HEK293 (cell line): ENCODE measurements around the gene PPP2R2B.

Experiments
- CTCF ChIA-PET: fragments of 350-600 bp; formaldehyde crosslinking; extraction: SDS; loops from one replicate; lab custom pipeline; 2021; ENCODE audit warnings: antibody characterized with exemption; lab: Yijun Ruan, JAX
- POLR2A ChIA-PET: fragments of 300-600 bp; formaldehyde crosslinking; extraction: SDS; loops from one replicate; lab custom pipeline; 2020; ENCODE audit warnings: antibody characterized with exemption, inconsistent platforms; lab: Yijun Ruan, JAX
- H3K27ac ChIP-seq: fragments of 200-500 bp; sonication (Bioruptor generic); 2 replicates; pipeline ENCODE4 v1.5.1; 2014; ENCODE audit warnings: low read depth, low read length, control low read depth, inconsistent platforms; ENCODE audit errors: extremely low read depth
- H3K36me3 ChIP-seq, 2 experiments: fragments of 200-500 bp in 1 of 2; sonication (Bioruptor generic) in 1 of 2; 1 replicate in 1 of 2; 2 replicates in 1 of 2; pipeline ENCODE4 v1.5.1; 2014 to 2017; ENCODE audit warnings: inconsistent platforms in 2 of 2, low read length in 2 of 2; ENCODE audit not compliant: control insufficient read depth in 2 of 2, insufficient read depth in 1 of 2
- H3K4me1 ChIP-seq: fragments of 200-500 bp; sonication (Bioruptor generic); 2 replicates; pipeline ENCODE4 v1.5.1; 2014; ENCODE audit warnings: mild to moderate bottlenecking, low read length, inconsistent platforms; ENCODE audit not compliant: control insufficient read depth, insufficient read depth
- H3K4me3 ChIP-seq: 2 replicates; pipeline ENCODE4 v1.5.1; 2011; ENCODE audit warnings: low read depth, mild to moderate bottlenecking, control low read depth, low read length, moderate library complexity
- H3K9me3 ChIP-seq: fragments of 200-500 bp; sonication (Bioruptor generic); 2 replicates; pipeline ENCODE4 v1.5.1; 2014; ENCODE audit warnings: low read depth, low read length, inconsistent platforms; ENCODE audit not compliant: control insufficient read depth, insufficient read depth
- GLIS1 ChIP-seq: fragments of 450-650 bp; formaldehyde crosslinking; IDR thresholded peaks from 2 replicates; pipeline ENCODE4 v1.5.1; 2016; ENCODE audit warnings: missing biosample characterization, missing genetic modification characterization
- KLF16 ChIP-seq: fragments of 450-650 bp; formaldehyde crosslinking; IDR thresholded peaks from 2 replicates; pipeline ENCODE4 v1.5.1; 2017; ENCODE audit warnings: missing biosample characterization, missing genetic modification characterization
- MEIS1 ChIP-seq: sonication (generic); formaldehyde crosslinking; IDR thresholded peaks from 2 replicates; pipeline ENCODE4 v1.8.1; 2022; ENCODE audit warnings: missing genetic modification reagents, mild to moderate bottlenecking, borderline replicate concordance
- PRDM1 ChIP-seq: fragments of 450-650 bp; formaldehyde crosslinking; IDR thresholded peaks from 2 replicates; pipeline ENCODE4; 2016; ENCODE audit warnings: missing biosample characterization, missing genetic modification characterization
- SCRT2 ChIP-seq: fragments of 450-650 bp; formaldehyde crosslinking; IDR thresholded peaks from 2 replicates; pipeline ENCODE4 v1.5.1; 2016; ENCODE audit warnings: missing biosample characterization, missing genetic modification characterization
- ZEB2 ChIP-seq: fragments of 450-650 bp; formaldehyde crosslinking; IDR thresholded peaks from 2 replicates; pipeline ENCODE4 v1.5.1; 2016; ENCODE audit warnings: missing biosample characterization, missing genetic modification characterization
- ZIC2 ChIP-seq: fragments of 450-650 bp; formaldehyde crosslinking; IDR thresholded peaks from 2 replicates; pipeline ENCODE4 v1.5.1; 2016; ENCODE audit warnings: missing biosample characterization, missing genetic modification characterization
- ZNF121 ChIP-seq: fragments of 450-650 bp; formaldehyde crosslinking; IDR thresholded peaks from 2 replicates; pipeline ENCODE4 v1.5.1; 2016; ENCODE audit warnings: missing biosample characterization, missing genetic modification characterization
- ZNF133 ChIP-seq: fragments of 450-650 bp; formaldehyde crosslinking; IDR thresholded peaks from 2 replicates; pipeline ENCODE4 v1.5.1; 2016; ENCODE audit warnings: missing biosample characterization, missing genetic modification characterization
- ZNF140 ChIP-seq: fragments of 450-650 bp; formaldehyde crosslinking; IDR thresholded peaks from 2 replicates; pipeline ENCODE4 v1.5.1; 2016; ENCODE audit warnings: missing biosample characterization, missing genetic modification characterization
- ZNF335 ChIP-seq: fragments of 450-650 bp; formaldehyde crosslinking; conservative IDR thresholded peaks from 2 replicates; pipeline ENCODE4 v1.5.1; 2016; ENCODE audit warnings: missing biosample characterization, missing genetic modification characterization
- ZNF350 ChIP-seq: fragments of 450-650 bp; formaldehyde crosslinking; IDR thresholded peaks from 2 replicates; pipeline ENCODE4 v1.5.0; 2017; ENCODE audit warnings: missing biosample characterization, mild to moderate bottlenecking, missing genetic modification characterization
- ZNF391 ChIP-seq: fragments of 450-650 bp; formaldehyde crosslinking; IDR thresholded peaks from 2 replicates; pipeline ENCODE4 v1.5.1; 2016; ENCODE audit warnings: low read depth, missing biosample characterization, missing genetic modification characterization, borderline replicate concordance
- ZNF404 ChIP-seq: fragments of 450-650 bp; formaldehyde crosslinking; IDR thresholded peaks from 2 replicates; pipeline ENCODE4 v1.5.1; 2017; ENCODE audit warnings: missing biosample characterization, missing genetic modification characterization
- ZNF48 ChIP-seq: fragments of 450-650 bp; formaldehyde crosslinking; IDR thresholded peaks from 2 replicates; pipeline ENCODE4 v1.5.1; 2016; ENCODE audit warnings: missing biosample characterization, missing genetic modification characterization
- ZNF521 ChIP-seq: fragments of 450-650 bp; formaldehyde crosslinking; IDR thresholded peaks from 2 replicates; pipeline ENCODE4 v1.5.1; 2017; ENCODE audit warnings: missing biosample characterization, mild to moderate bottlenecking, missing genetic modification characterization
- ZNF596 ChIP-seq: fragments of 450-650 bp; IDR thresholded peaks from 2 replicates; pipeline ENCODE4 v1.5.0; 2018; ENCODE audit warnings: missing biosample characterization, mild to moderate bottlenecking, missing genetic modification characterization, moderate library complexity
- ZNF660 ChIP-seq: fragments of 450-650 bp; IDR thresholded peaks from 2 replicates; pipeline ENCODE4 v1.5.1; 2018; ENCODE audit warnings: missing biosample characterization, mild to moderate bottlenecking, missing genetic modification characterization
- ZNF785 ChIP-seq: fragments of 450-650 bp; formaldehyde crosslinking; IDR thresholded peaks from 2 replicates; pipeline ENCODE4 v1.5.1; 2016; ENCODE audit warnings: missing biosample characterization, missing genetic modification characterization
- TF ChIP-seq, protein P1 (sequence below): fragments of 450-650 bp; formaldehyde crosslinking; IDR thresholded peaks from 2 replicates; pipeline ENCODE4 v1.5.1; 2016; ENCODE audit warnings: missing biosample characterization, missing genetic modification characterization
- TF ChIP-seq, protein P2 (sequence below): fragments of 450-650 bp; formaldehyde crosslinking; IDR thresholded peaks from 2 replicates; pipeline ENCODE4 v1.5.1; 2016; ENCODE audit warnings: missing biosample characterization, missing genetic modification characterization, borderline replicate concordance
- TF ChIP-seq, protein P3 (sequence below): fragments of 450-650 bp; formaldehyde crosslinking; IDR thresholded peaks from 2 replicates; pipeline ENCODE4 v1.5.1; 2016; ENCODE audit warnings: missing biosample characterization, missing genetic modification characterization
- TF ChIP-seq, protein P4 (sequence below): fragments of 450-650 bp; formaldehyde crosslinking; IDR thresholded peaks from 2 replicates; pipeline ENCODE4; 2016; ENCODE audit warnings: missing biosample characterization, missing genetic modification characterization
- TF ChIP-seq, protein P5 (sequence below): fragments of 450-650 bp; formaldehyde crosslinking; IDR thresholded peaks from 2 replicates; pipeline ENCODE4 v1.5.1; 2017; ENCODE audit warnings: missing biosample characterization, missing genetic modification characterization

Gene PPP2R2B

DNA sequence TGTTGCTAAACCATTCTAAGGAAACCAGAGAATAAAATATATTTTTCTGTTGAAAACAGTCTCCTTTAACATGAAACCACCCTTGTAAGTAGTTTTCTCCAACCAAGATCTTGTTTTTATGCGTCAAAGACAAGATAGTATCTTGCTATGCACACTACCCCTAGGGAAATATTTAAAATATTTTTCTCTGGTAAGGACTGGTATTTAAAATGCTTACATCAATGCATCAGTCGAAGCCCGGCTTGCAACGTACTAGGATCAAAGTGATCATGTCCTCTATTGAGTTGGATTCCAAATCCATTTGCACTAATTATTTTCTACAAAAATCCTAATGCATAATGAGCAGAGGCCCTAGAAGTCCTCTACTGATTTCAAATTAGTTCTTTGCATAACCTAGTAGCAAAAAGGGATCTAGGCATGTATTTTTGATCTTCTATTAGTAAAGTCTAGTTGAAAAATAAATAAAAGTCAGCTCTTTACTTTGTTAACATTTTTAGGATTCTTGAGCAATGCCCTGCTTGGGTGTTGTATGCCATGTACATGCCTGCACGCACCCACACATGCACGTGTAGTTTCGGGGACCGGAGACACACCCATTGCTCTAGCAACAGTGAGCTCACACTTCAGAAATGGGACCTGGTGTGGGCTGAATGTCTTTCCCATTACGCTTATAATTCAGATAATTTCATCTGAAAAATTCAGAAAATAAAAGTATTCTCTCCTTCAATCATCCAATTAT lies 197.5 kb downstream of the PPP2R2B start:
- Histone ChIP-seq H3K27ac (no peak overlapping the region), H3K36me3 (no peaks in the 10 kb centered on the region), H3K4me3 (no peak overlapping the region), H3K4me1 (no peaks in the 10 kb centered on the region), H3K9me3 (no peaks in the 10 kb centered on the region)
- TF ChIP-seq ZNF404 (tag by site-specific recombination): no peak
- no peak for TF ChIP-seq ZNF350
- no peak for TF ChIP-seq ZNF335
- TF ChIP-seq MEIS1 (CRISPR knock-in tag): no peak
- TF ChIP-seq KLF16 (tag by site-specific recombination): no peak
- TF ChIP-seq ZEB2 (tag by site-specific recombination): no peak
- TF ChIP-seq ZNF140 (tag by site-specific recombination): no peak
- no peak for TF ChIP-seq ZNF48 (tag by site-specific recombination)
- TF ChIP-seq ZNF660 (tag by site-specific recombination): no peak
- CTCF ChIA-PET: no interaction called here
- POLR2A ChIA-PET: no interaction called here

DNA sequence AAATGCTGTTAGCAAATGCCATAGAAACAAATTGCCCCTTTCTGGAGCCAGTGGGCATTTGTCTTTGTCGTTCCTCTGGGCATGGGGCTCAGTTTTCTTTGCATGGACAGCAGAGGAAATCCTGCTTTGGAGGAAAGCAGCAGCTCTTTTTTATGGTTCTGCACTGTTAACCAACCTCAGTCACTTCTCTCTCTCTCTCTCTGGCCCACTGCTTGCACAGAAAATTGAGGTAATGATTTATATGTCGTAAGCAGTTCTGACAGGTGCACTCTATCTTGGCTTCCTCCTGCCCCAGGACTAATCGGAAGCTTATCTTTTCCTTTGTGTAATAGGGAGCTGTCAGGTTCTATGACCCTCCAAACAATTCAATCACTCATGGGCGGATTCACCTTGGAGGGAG lies 202.9 kb downstream of the PPP2R2B start:
- H3K4me3 ChIP-seq: no peak overlapping the region
- TF ChIP-seq ZNF521 (tag by site-specific recombination): no peak
- no peak for TF ChIP-seq ZNF596 (tag by site-specific recombination)
- TF ChIP-seq, protein P1, sequence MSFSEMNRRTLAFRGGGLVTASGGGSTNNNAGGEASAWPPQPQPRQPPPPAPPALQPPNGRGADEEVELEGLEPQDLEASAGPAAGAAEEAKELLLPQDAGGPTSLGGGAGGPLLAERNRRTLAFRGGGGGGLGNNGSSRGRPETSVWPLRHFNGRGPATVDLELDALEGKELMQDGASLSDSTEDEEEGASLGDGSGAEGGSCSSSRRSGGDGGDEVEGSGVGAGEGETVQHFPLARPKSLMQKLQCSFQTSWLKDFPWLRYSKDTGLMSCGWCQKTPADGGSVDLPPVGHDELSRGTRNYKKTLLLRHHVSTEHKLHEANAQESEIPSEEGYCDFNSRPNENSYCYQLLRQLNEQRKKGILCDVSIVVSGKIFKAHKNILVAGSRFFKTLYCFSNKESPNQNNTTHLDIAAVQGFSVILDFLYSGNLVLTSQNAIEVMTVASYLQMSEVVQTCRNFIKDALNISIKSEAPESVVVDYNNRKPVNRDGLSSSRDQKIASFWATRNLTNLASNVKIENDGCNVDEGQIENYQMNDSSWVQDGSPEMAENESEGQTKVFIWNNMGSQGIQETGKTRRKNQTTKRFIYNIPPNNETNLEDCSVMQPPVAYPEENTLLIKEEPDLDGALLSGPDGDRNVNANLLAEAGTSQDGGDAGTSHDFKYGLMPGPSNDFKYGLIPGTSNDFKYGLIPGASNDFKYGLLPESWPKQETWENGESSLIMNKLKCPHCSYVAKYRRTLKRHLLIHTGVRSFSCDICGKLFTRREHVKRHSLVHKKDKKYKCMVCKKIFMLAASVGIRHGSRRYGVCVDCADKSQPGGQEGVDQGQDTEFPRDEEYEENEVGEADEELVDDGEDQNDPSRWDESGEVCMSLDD: no peak
- TF ChIP-seq ZNF391 (tag by site-specific recombination): no peak
- no peak for TF ChIP-seq ZNF660 (tag by site-specific recombination)
- TF ChIP-seq SCRT2 (tag by site-specific recombination): no peak
- TF ChIP-seq, protein P2, sequence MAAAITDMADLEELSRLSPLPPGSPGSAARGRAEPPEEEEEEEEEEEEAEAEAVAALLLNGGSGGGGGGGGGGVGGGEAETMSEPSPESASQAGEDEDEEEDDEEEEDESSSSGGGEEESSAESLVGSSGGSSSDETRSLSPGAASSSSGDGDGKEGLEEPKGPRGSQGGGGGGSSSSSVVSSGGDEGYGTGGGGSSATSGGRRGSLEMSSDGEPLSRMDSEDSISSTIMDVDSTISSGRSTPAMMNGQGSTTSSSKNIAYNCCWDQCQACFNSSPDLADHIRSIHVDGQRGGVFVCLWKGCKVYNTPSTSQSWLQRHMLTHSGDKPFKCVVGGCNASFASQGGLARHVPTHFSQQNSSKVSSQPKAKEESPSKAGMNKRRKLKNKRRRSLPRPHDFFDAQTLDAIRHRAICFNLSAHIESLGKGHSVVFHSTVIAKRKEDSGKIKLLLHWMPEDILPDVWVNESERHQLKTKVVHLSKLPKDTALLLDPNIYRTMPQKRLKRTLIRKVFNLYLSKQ (tag by site-specific recombination): no peak
- no peak for TF ChIP-seq GLIS1 (tag by site-specific recombination)
- TF ChIP-seq ZNF121 (tag by site-specific recombination): no peak
- no peak for TF ChIP-seq ZNF785
- no peak for TF ChIP-seq ZIC2 (tag by site-specific recombination)
- no peak for TF ChIP-seq ZNF404 (tag by site-specific recombination)
- TF ChIP-seq, all 188 proteins: peak for 0
- no peak overlapping the region for H3K27ac ChIP-seq
- no peaks in the 10 kb centered on the region for H3K4me1 ChIP-seq
- ChIA-PET POLR2A (no interaction called here), CTCF (interaction anchor here (0.6 kb wide), 1 partner anchor 881 kb away, joined by 3 read pairs; no protein-coding TSS in a partner anchor)
- no peaks in the 10 kb centered on the region for H3K36me3 ChIP-seq
- H3K9me3 ChIP-seq: no peaks in the 10 kb centered on the region

DNA sequence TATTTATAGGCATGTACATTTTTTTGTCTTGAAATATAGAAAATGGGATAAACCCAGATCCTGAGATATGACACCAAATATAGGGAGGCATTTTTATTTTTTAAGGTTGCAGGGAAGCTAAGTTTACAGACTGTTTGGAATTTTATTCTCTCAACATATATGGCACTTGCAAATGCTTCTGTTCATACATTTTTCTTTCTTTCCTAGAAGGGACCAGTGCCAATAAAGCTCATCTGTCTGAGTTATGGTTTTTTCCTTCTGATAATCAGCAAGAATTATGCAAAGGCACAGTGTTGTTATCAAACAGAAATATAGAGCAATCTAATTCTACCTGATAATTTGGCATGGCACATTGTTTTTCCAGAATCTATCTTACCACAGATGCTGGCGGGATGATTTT lies 205.7 kb downstream of the PPP2R2B start:
- Histone ChIP-seq H3K9me3 (no peaks in the 10 kb centered on the region), H3K4me1 (peaks cover under 1% of the 10 kb centered on the region), H3K4me3 (no peak overlapping the region), H3K36me3 (no peaks in the 10 kb centered on the region), H3K27ac (no peak overlapping the region)
- POLR2A ChIA-PET: no interaction called here
- CTCF ChIA-PET: interaction anchor here (1.4 kb wide), 1 partner anchor 11 kb away, joined by 5 read pairs; no protein-coding TSS in a partner anchor
- TF ChIP-seq, protein P3, sequence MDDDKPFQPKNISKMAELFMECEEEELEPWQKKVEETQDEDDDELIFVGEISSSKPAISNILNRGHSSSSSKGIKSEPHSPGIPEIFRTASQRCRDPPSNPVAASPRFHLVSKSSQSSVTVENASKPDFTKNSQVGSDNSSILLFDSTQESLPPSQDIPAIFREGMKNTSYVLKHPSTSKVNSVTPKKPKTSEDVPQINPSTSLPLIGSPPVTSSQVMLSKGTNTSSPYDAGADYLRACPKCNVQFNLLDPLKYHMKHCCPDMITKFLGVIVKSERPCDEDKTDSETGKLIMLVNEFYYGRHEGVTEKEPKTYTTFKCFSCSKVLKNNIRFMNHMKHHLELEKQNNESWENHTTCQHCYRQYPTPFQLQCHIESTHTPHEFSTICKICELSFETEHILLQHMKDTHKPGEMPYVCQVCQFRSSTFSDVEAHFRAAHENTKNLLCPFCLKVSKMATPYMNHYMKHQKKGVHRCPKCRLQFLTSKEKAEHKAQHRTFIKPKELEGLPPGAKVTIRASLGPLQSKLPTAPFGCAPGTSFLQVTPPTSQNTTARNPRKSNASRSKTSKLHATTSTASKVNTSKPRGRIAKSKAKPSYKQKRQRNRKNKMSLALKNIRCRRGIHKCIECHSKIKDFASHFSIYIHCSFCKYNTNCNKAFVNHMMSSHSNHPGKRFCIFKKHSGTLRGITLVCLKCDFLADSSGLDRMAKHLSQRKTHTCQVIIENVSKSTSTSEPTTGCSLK (tag by site-specific recombination): no peak
- TF ChIP-seq, protein P4, sequence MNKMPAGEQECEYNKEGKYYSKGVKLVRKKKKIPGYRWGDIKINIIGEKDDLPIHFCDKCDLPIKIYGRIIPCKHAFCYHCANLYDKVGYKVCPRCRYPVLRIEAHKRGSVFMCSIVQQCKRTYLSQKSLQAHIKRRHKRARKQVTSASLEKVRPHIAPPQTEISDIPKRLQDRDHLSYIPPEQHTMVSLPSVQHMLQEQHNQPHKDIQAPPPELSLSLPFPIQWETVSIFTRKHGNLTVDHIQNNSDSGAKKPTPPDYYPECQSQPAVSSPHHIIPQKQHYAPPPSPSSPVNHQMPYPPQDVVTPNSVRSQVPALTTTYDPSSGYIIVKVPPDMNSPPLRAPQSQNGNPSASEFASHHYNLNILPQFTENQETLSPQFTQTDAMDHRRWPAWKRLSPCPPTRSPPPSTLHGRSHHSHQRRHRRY (tag by site-specific recombination): no peak
- TF ChIP-seq SCRT2 (tag by site-specific recombination) (no peak), ZNF140 (tag by site-specific recombination) (no peak), PRDM1 (tag by site-specific recombination) (no peak), ZNF133 (no peak)
- TF ChIP-seq, protein P5, sequence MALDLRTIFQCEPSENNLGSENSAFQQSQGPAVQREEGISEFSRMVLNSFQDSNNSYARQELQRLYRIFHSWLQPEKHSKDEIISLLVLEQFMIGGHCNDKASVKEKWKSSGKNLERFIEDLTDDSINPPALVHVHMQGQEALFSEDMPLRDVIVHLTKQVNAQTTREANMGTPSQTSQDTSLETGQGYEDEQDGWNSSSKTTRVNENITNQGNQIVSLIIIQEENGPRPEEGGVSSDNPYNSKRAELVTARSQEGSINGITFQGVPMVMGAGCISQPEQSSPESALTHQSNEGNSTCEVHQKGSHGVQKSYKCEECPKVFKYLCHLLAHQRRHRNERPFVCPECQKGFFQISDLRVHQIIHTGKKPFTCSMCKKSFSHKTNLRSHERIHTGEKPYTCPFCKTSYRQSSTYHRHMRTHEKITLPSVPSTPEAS (tag by site-specific recombination): no peak
